GM12865 (cell line): Measurements from ENCODE around the gene GPER1.

Source experiments
- DNase-seq: peaks from one replicate; pipeline ENCODE4 v3.0.0; 2010; ENCODE audit warnings: low read depth
- H3K4me3 ChIP-seq: 2 replicates; pipeline ENCODE4 v1.5.1; 2011; ENCODE audit warnings: mild to moderate bottlenecking, low read depth, low read length, control low read depth
- CTCF ChIP-seq: IDR thresholded peaks from 2 replicates; pipeline ENCODE4 v1.5.1; 2011; ENCODE audit warnings: low read length, control low read depth, low read depth, inconsistent platforms; ENCODE audit not compliant: insufficient read depth; ENCODE audit errors: missing control alignments

The GPER1 gene

GRCh38 chr7:1064581-1064980 lies 23.3 kb upstream of the GPER1 start:
- DNase-seq = no peak
- no peak for TF ChIP-seq CTCF
- no peak overlapping the region; the same call in 1 of the 2 replicates for H3K4me3 ChIP-seq

GRCh38 chr7:1065263-1065584 lies 22.7 kb upstream of the GPER1 start:
- TF ChIP-seq CTCF = no peak
- no peak for DNase-seq
- peak overlapping the region; percentile 59 for H3K4me3 ChIP-seq

- peak; percentile 90 for TF ChIP-seq CTCF
- DNase-seq = peak; percentile 83
- H3K4me3 ChIP-seq = peak overlapping the region; percentile 59
These were observed 22.2 kb upstream of the GPER1 start for GRCh38 chr7:1065585-1066241.

GRCh38 chr7:1066242-1066588 lies 21.7 kb upstream of the GPER1 start:
- DNase-seq = no peak

GRCh38 chr7:1068013-1068412 lies 19.9 kb upstream of the GPER1 start:
- no peak overlapping the region for H3K4me3 ChIP-seq
- DNase-seq = no peak
- no peak for TF ChIP-seq CTCF

More at GRCh38 chr7:1066242-1066588, 21.7 kb upstream of the GPER1 start:
- TF ChIP-seq CTCF = no peak
- H3K4me3 ChIP-seq = peak overlapping the region; percentile 59

- no peak overlapping the region for H3K4me3 ChIP-seq
- DNase-seq = no peak
- TF ChIP-seq CTCF = no peak
These were observed 19.3 kb upstream of the GPER1 start for GRCh38 chr7:1068619-1069018.

GRCh38 chr7:1070544-1071011 lies 17.3 kb upstream of the GPER1 start:
- no peak for TF ChIP-seq CTCF
- H3K4me3 ChIP-seq = no peak overlapping the region
- no peak for DNase-seq
